ENCODE data around the gene SHISAL2A.
A peak's percentile ranks its signal among the peaks of the same experiment; 100 is the strongest.

The SHISAL2A gene

GRCh38 chr1:52632732-52633290, at the start of gene SHISAL2A:
Gene SHISAL2A (plus strand): TSS chr1:52633168. CDS start chr1:52633494, 326 bp downstream.
- DNase-seq (ENCODE audit: low read depth) = peak; percentile 48

- DNase-seq (ENCODE audit: low read depth) = no peak
Observed at GRCh38 chr1:52585474-52585873, 47.5 kb upstream of the SHISAL2A start.

- no peak for DNase-seq (ENCODE audit: low read depth)
Observed at GRCh38 chr1:52588027-52588426, 44.9 kb upstream of the SHISAL2A start.

DNA sequence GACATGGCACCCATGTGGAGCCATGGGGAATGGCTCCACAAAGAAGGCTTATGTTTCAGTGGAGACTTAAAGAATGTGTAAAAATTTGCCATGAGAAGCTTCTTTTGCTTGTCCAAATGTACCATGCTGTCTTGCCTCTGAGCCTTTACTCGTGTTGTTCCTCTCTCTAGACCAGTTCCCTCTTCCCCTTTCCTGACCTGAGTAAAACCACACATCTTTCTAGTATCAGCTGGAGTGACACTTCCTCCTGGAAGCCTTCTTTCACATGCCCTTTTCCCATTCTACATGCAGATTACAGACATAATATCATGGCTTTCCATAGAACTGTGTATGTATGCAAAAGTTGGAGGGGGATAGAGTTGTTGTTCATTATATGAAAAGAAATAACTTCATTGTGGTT, 44.4 kb upstream of the SHISAL2A start:
- no peak for DNase-seq (ENCODE audit: low read depth)

DNA sequence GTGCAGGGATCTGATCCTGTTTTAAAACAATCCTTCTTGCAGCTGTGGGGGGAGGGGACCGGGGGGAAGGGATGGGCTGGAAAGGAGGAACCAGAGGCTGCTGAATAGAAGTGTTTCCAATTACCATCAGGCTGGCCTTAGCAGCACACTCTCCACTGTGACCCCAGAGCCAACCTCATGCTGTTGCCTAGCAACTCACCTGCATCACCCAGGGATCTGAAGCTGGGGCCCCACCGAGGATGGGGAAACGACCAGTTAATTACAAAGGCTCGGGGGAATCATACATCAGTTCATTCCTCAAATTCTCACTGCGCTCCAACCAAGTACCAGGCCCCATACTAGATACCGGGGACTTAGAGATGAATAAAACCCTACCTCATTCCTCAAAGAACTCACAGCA, 42.7 kb upstream of the SHISAL2A start:
- no peak for DNase-seq (ENCODE audit: low read depth)

- DNase-seq (ENCODE audit: low read depth) = no peak
Observed at GRCh38 chr1:52592637-52593323, 40.2 kb upstream of the SHISAL2A start.

DNA sequence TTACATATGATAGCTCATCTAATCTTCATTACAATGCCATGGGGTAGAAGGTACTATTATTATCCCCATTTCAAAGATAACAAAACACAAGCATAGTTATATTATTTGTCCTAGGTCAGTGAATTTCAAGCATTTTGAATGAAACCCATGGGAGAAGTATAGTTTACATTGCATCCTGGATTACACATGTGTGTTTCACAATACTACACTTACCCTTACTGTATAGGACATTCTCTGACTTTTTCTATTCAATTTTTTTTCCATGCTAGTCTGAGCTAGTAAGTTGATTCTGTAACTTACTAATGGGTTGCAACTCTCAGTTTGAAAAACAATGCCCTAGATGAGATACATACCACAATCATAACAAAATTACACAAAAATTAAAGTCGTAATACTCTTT, 39.5 kb upstream of the SHISAL2A start:
- DNase-seq (ENCODE audit: low read depth) = no peak

- DNase-seq (ENCODE audit: low read depth) = no peak
Observed at GRCh38 chr1:52595061-52595460, 37.9 kb upstream of the SHISAL2A start.

DNA sequence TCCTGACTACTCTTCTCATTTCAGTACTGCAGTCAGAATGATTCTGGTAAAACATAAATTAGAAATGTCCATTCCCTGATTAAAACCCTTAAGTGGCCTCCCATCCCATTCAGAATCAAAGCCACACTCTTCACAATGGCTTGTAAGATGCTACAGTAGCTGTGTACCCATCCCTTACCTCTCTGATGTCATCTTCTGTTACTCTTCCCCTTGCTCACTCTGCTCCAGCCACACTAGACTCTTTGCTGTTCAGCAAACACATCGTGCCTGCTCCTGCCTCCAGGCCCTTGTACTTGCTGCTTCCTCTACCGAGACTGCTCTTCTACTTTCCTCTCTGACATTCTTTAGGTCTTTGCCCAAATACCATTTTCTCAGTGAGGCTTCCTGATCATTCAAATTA, 35.1 kb upstream of the SHISAL2A start:
- DNase-seq (ENCODE audit: low read depth) = no peak

DNA sequence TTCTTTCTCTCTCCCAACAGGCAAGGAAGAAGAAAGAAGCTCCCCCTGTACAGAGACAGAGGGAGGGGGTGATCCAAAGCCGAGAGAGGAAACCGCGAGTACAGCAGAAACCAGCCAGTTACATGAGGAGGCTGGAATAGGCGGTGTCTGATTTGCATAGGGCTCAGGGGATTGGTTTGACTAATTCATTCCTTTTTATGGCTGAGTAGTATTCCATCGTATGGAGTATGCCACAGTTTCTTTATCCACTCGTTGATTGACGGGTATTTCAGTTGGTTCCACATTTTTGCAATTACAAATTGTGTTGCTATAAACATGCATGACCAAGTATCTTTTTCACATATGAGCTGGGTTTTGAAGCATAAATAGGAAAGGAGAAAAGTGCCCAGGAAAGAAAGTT, 34.2 kb upstream of the SHISAL2A start:
- no peak for DNase-seq (ENCODE audit: low read depth)

GRCh38 chr1:52599236-52599635, 33.7 kb upstream of the SHISAL2A start:
- no peak for DNase-seq (ENCODE audit: low read depth)

- DNase-seq (ENCODE audit: low read depth) = no peak
Observed at GRCh38 chr1:52600533-52601179, 32.3 kb upstream of the SHISAL2A start.

DNA sequence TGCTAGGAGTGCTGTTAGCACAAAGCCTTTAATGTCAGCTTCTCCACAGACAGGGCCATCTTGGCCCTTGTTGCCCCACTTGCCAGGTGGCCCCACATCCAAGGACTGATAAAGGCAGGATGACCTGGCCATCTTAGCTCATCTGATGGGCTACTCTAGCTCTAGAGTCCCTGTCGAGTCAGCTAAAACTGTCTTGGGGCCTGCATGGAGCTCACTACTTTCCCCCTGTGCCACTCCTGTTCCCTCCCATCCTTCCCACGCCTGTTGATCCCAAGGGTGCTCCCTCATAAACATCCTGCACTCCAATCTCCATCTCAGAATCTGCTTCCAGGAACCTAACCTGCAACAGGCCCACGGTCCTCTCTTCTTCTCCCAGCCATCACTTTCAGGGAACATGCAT, 31.4 kb upstream of the SHISAL2A start:
- DNase-seq (ENCODE audit: low read depth) = no peak

DNA sequence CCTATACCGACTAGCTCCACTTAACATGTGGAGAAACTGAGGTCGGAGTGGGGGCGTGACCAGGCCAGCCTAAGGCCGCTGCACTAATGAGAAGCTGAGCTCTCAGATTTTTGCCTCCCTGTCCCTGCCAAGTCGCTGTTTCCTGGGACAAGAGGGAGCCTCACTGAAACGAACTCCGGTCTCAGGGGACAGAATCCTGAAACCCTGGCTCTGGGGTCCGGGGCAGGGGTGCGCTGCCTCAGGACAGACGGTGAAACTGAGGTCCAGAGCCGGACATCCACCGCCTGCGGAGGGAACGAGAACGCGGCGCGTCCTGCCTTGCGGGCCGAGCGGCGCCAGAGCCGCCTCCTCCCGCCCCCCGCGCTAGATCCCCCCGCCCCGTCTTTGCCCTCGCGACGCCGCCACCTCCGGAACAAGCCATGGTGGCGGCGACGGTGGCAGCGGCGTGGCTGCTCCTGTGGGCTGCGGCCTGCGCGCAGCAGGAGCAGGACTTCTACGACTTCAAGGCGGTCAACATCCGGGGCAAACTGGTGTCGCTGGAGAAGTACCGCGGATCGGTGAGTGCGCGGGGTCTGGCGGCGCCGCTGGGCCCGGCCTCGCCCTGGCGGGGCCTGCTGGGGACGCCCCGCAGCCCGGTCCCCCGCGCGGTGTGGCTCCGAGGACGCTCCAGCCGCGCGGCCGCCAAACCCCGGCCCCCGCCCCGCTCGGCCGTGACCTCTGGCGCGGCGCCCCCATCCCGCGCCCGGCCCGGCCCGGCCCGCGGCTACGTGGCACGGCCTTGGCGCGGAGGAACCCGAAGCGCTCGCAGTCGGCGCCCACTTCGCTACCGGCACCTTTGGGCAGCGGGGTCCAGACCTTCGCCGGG, 30.7 kb upstream of the SHISAL2A start, which contains the start of gene GPX7:
Gene GPX7, plus strand, starts transcription at position 381 of the 865 bp plus-strand sequence. Its CDS starts 39 bp downstream, at position 420.
- DNase-seq (ENCODE audit: low read depth) = peak; percentile 46

- peak; percentile 10 for DNase-seq (ENCODE audit: low read depth)
Observed at GRCh38 chr1:52602856-52603600, 29.9 kb upstream of the SHISAL2A start.

GRCh38 chr1:52603630-52604029, 29.3 kb upstream of the SHISAL2A start:
- no peak for DNase-seq (ENCODE audit: low read depth)

- DNase-seq (ENCODE audit: low read depth) = no peak
Observed at GRCh38 chr1:52604063-52604770, 28.8 kb upstream of the SHISAL2A start.

DNA sequence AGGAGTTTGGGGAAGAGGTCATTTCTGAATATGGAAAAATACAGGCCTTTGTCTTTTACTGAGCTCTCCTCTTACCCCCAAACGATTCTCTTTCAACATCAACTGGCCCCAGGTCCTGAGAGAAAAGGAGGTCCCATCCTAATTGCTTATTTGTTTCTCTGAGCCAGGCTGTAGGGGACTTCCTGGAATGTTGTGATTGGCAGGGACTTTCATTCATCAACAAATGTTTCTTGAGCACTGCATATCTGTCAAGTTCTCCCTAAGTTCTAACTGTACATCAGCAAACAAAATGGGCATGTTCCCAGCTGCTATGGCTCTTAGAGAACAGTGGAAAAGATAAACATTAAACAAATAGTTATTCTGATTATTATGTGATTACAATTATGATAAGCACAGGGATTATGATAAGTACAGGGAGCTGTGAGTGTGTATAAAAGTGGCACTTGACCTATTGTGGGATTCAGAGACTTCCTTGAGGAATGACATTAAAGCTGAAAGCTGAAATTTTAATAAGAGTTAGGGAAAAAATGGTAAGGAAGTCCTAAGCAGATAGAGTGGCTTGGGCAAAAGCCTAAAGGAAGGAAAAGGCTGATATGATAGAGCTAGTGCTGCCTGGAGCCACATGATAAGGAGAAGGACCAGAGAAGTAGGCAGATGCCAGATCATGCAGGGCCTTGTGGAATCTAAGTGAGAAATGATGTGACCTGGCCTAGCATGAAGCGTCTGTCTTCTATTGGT, 19.2 kb upstream of the SHISAL2A start:
- no peak for DNase-seq (ENCODE audit: low read depth)

DNA sequence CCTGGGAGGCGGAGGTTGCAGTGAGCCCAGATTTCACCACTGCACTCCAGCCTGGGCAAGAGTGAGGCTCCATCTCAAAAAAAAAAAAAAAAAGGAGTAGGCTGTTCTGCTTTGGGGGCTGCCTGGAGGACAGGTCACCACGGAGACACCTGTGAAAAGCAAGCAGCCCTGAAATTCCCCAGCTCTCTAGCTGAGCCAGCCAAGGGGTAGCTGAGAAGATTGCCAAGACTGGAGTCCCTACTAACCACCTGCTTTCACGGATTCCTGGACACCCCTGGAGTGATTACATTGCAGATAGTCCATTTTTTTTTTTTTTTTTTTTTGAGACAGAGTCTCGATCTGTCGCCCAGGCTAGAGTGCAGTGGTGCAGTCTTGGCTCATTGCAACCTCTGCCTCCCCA, 18.3 kb upstream of the SHISAL2A start:
- no peak for DNase-seq (ENCODE audit: low read depth)

- DNase-seq (ENCODE audit: low read depth) = no peak
Observed at GRCh38 chr1:52615489-52616042, 17.4 kb upstream of the SHISAL2A start.

Measured in activated T-cell treated with anti-CD3 and anti-CD28 coated beads for 48 hours (primary cell).